ENCODE data around the gene FBXO10.

DNA sequence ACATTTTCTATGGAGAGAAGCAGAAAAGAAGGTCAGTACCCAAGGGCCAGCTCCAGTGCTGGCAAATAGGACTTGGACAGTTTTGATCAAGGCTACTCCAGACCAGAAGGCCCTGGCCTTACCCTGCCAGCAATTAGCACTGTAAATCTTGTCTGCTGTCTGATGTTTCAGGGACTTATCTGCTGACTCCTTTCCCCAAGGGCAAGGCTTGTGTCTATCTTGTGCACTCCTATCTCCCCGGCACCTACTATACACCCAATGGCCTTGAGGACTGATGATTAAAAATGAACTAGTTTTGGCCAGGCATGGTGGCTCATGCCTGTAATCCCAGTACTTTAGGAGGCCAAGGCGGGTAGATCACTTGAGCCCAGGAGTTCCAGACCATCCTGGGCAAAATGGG is 53.2 kb downstream of the FBXO10 start:
- TF ChIP-seq, protein P1, sequence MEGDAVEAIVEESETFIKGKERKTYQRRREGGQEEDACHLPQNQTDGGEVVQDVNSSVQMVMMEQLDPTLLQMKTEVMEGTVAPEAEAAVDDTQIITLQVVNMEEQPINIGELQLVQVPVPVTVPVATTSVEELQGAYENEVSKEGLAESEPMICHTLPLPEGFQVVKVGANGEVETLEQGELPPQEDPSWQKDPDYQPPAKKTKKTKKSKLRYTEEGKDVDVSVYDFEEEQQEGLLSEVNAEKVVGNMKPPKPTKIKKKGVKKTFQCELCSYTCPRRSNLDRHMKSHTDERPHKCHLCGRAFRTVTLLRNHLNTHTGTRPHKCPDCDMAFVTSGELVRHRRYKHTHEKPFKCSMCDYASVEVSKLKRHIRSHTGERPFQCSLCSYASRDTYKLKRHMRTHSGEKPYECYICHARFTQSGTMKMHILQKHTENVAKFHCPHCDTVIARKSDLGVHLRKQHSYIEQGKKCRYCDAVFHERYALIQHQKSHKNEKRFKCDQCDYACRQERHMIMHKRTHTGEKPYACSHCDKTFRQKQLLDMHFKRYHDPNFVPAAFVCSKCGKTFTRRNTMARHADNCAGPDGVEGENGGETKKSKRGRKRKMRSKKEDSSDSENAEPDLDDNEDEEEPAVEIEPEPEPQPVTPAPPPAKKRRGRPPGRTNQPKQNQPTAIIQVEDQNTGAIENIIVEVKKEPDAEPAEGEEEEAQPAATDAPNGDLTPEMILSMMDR (conservative IDR thresholded peaks at IDR 0.05; ENCODE audit: low read length): no peak
- TF ChIP-seq EZH2phosphoT487 (IDR thresholded peaks at IDR 0.05; ENCODE audit: borderline replicate concordance): no peak
